Activated CD4-positive, alpha-beta memory T cell treated with anti-CD3 and anti-CD28 coated beads for 36 hours (primary cell): Measurements from ENCODE around the gene PLEKHA4. TPM values are rescaled to one million over a fixed set of nuclear protein-coding genes. Genes with fewer than 3 reads are reported as not detected.
A peak's percentile ranks its signal among the peaks of the same experiment; 100 is the strongest.
"Not testable (repeated sequence)": the region's sequence is repeated elsewhere in the genome, so short reads cannot be mapped to it uniquely, and the experiment has no call there.

Source experiments
- CTCF ChIA-PET: fragments of 350-600 bp; sonication (Branson Sonifier 250); formaldehyde crosslinking; loops from one replicate; lab custom pipeline; 2021; ENCODE audit warnings: antibody characterized with exemption, inconsistent platforms; lab: Charles Lee
- POLR2A ChIA-PET: fragments of 350-600 bp; sonication (Branson Sonifier 250); formaldehyde crosslinking; loops from one replicate; lab custom pipeline; 2021; ENCODE audit warnings: antibody characterized with exemption; lab: Charles Lee
- DNase-seq: peaks from one replicate; pipeline ENCODE4 v3.0.0-alpha.2; 2020
- H3K27ac Mint-ChIP-seq: one replicate; pipeline ENCODE4 v1.8.0; 2021; ENCODE audit warnings: mixed read lengths
- H3K27me3 Mint-ChIP-seq: one replicate; pipeline ENCODE4 v1.8.0; 2021; ENCODE audit warnings: mixed read lengths
- H3K36me3 Mint-ChIP-seq: one replicate; pipeline ENCODE4 v1.8.0; 2021; ENCODE audit warnings: mixed read lengths
- H3K4me1 Mint-ChIP-seq: one replicate; pipeline ENCODE4 v1.8.0; 2021; ENCODE audit warnings: low read depth, mixed read lengths
- H3K4me3 Mint-ChIP-seq: one replicate; pipeline ENCODE4 v1.8.0; 2021; ENCODE audit warnings: mild to moderate bottlenecking, mixed read lengths
- H3K9me3 Mint-ChIP-seq: one replicate; pipeline ENCODE4 v1.8.0; 2021; ENCODE audit warnings: mixed read lengths
- intact Hi-C: fragments of 100-400 bp; cut with micrococcal nuclease; formaldehyde crosslinking; loops from one replicate; pipeline ENCODE4 v1.15.1; 2023
- total RNA-seq, 2 experiments: library from RNA; stranded (reverse); gene quantifications; one replicate each; pipeline ENCODE4 v1.2.3, GENCODE V29; 2021

PLEKHA4 gene
- total RNA-seq, 2 experiments from 2014 or later = 10.5 to 11.0 TPM

GRCh38 chr19:48883726-48884125 lies 15.3 kb upstream of the PLEKHA4 start:
- no peak for DNase-seq
- no peak overlapping the region for H3K4me3 Mint-ChIP-seq
- intact Hi-C loops = no loop called here
- peaks cover 1% of the 10 kb centered on the region for H3K4me1 Mint-ChIP-seq
- CTCF ChIA-PET = no interaction called here
- H3K27ac Mint-ChIP-seq = no peak overlapping the region
- no peaks in the 10 kb centered on the region for H3K27me3 Mint-ChIP-seq
- no peaks in the 10 kb centered on the region for H3K9me3 Mint-ChIP-seq
- POLR2A ChIA-PET = no interaction called here
- peaks cover under 1% of the 10 kb centered on the region for H3K36me3 Mint-ChIP-seq

DNA sequence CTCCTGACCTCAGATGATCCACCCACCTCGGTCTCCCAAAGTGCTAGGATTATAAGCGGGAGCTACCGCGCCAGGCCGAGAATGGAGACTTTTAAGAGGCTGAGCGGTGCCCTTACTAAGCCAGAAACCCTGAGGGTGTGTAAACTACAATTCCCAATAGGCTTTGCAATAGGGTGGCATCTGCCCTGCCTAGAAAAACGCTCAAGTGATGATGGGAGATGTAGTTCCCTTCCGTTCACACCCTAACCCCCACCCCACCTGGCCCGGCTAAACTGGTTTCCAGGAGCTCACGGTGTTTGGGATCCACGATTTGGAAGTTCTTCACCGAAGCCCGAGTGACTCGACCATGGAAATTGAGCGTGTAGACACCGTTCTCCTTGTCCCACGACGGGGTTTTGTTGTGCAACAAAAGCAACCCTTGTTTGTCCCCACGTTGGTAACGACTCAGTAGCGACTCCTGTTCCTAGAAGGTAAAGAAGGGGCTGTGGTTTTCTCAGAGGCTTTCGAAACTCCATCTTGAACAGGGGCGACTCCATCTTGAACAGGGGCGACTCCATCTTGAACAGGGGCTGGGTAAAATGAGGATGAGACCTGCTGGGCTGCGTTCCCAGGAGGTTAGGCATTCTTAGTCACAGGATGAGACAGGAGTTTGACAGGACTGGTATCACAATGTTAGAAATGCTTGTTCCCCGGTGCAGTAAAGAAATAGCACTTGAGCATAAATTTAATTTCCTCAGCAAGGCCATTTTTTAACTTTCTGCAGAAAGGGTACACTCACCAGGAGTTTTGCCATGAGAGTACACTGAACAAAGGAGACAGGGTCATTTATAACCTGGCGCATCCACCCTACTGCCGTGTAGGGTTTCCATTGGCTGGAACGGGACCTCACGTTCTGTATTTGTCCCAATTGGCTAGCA lies 13.6 kb upstream of the PLEKHA4 start:
- Mint-ChIP-seq H3K9me3 (no peaks in the 10 kb centered on the region), H3K27ac (no peak overlapping the region), H3K4me3 (no peak overlapping the region), H3K4me1 (peaks cover 12% of the 10 kb centered on the region), H3K36me3 (peaks cover 9% of the 10 kb centered on the region), H3K27me3 (no peaks in the 10 kb centered on the region)
- intact Hi-C loops = no loop called here
- ChIA-PET CTCF (interaction anchor here (1.6 kb wide), 1 partner anchor 89 kb away, joined by 5 read pairs; no protein-coding TSS in a partner anchor), POLR2A (no interaction called here)
- DNase-seq = no peak

DNA sequence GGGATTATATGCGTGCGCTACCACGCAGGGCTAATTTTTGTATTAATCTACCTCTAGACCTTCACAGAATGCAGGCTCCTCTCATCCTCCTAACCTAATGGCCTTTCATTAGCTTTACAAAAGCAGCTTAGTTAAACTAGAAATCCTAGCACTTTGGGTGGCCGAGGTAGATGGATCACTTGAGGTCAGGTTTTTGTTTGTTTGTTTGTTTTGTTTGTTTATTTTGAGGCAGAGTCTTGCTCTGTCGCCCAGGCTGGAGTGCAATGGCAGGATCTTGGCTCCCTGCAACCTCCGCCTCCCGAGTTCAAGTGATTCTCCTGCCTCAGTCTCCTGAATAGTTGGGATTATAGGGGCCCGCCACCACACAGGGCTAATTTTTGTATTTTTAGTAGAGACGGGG lies 11.3 kb upstream of the PLEKHA4 start:
- CTCF ChIA-PET, H3K27ac Mint-ChIP-seq, H3K27me3 Mint-ChIP-seq, H3K4me3 Mint-ChIP-seq, DNase-seq, H3K9me3 Mint-ChIP-seq: not testable (repeated sequence)
- peaks cover 20% of the 10 kb centered on the region for H3K4me1 Mint-ChIP-seq
- POLR2A ChIA-PET = interaction anchor here (1.2 kb wide), 1 partner anchor 21 kb away, joined by 3 read pairs; the partner anchor contains the start of gene NUCB1
- intact Hi-C loops = loop anchor here (10.0 kb wide), 1 partner anchor 555 kb away; the partner anchor contains the start of gene EMP3
- peaks cover 28% of the 10 kb centered on the region for H3K36me3 Mint-ChIP-seq

GRCh38 chr19:48879025-48879637 lies 10.7 kb upstream of the PLEKHA4 start:
- no peak for DNase-seq
- Mint-ChIP-seq H3K4me1 (peaks cover 25% of the 10 kb centered on the region), H3K36me3 (peaks cover 34% of the 10 kb centered on the region), H3K27me3 (no peaks in the 10 kb centered on the region), H3K4me3 (no peak overlapping the region), H3K27ac (no peak overlapping the region), H3K9me3 (no peaks in the 10 kb centered on the region)
- CTCF ChIA-PET = interaction anchor here (1.6 kb wide), 1 partner anchor 37 kb away, joined by 3 read pairs; no protein-coding TSS in a partner anchor
- intact Hi-C loops = loop anchor here (10.0 kb wide), 1 partner anchor 554 kb away; the partner anchor contains the start of gene EMP3
- POLR2A ChIA-PET = interaction anchor here (1.2 kb wide), 1 partner anchor 21 kb away, joined by 3 read pairs; the partner anchor contains the start of gene NUCB1

DNA sequence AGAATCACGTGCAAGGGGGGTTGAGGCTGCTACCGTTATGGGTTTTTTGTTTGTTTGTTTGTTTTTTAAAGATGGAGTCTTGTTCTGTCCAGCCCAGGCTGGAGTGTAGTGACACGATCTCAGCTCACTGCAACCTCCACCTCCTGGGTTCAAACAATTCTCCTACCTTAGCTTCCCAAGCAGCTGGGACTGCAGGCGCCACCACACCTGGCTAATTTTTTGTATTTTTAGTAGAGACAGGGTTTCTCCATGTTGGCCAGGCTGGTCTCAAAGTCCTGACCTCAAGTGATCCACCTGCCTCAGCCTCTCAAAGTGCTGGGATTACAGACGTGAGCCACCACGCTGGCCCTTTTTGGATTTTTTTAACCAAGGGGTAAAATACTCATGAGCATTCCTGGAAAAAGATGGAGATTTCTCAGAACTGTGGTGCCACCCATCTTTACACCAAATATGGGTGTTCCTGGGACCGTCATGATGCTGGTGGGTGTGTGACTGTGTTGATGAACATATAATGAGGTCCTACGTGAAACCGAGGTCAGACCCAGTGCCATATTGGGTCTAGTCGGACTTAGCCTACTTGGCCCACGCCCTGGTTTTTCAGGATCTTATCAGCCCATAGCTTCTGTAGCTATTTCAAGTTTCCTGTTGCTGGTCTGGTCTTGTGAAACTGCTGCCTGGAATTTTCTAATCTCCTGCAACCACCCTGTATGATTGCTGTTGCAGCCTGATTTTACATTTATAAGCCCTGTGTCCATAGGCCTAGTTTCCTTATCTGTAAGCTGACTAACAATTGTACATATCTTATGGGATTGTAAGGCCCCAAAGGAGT lies 10.0 kb upstream of the PLEKHA4 start:
- intact Hi-C loops = loop anchor here (10.0 kb wide), 1 partner anchor 554 kb away; the partner anchor contains the start of gene EMP3
- peak; percentile 32 for DNase-seq
- H3K27ac Mint-ChIP-seq = peak overlapping the region; percentile 34

GRCh38 chr19:48877855-48878195 lies 9.4 kb upstream of the PLEKHA4 start:
- intact Hi-C loops = loop anchor here (10.0 kb wide), 1 partner anchor 553 kb away; the partner anchor contains the start of gene EMP3
- DNase-seq = no peak
- Mint-ChIP-seq H3K9me3 (no peaks in the 10 kb centered on the region), H3K4me3 (no peak overlapping the region), H3K36me3 (peaks cover 47% of the 10 kb centered on the region), H3K4me1 (peaks cover 35% of the 10 kb centered on the region), H3K27me3 (no peaks in the 10 kb centered on the region), H3K27ac (peak overlapping the region; percentile 34)
- ChIA-PET CTCF (interaction anchor here (1.0 to 1.6 kb wide), 2 partner anchors 35 to 93 kb away, joined by 3 read pairs; no protein-coding TSS in a partner anchor), POLR2A (interaction anchor here (2.7 kb wide), 1 partner anchor 93 kb away, joined by 7 read pairs; no protein-coding TSS in a partner anchor)

More for the DNA sequence above, 10.0 kb upstream of the PLEKHA4 start:
- Mint-ChIP-seq H3K9me3 (no peaks in the 10 kb centered on the region), H3K4me3 (no peak overlapping the region), H3K4me1 (peaks cover 33% of the 10 kb centered on the region), H3K36me3 (peaks cover 41% of the 10 kb centered on the region), H3K27me3 (no peaks in the 10 kb centered on the region)
- ChIA-PET POLR2A (interaction anchor here (1.2 kb wide), 1 partner anchor 22 kb away, joined by 3 read pairs; the partner anchor contains the start of gene NUCB1), CTCF (interaction anchor here (1.0 to 1.6 kb wide), 2 partner anchors 36 to 92 kb away, joined by 3 read pairs; no protein-coding TSS in a partner anchor)

DNA sequence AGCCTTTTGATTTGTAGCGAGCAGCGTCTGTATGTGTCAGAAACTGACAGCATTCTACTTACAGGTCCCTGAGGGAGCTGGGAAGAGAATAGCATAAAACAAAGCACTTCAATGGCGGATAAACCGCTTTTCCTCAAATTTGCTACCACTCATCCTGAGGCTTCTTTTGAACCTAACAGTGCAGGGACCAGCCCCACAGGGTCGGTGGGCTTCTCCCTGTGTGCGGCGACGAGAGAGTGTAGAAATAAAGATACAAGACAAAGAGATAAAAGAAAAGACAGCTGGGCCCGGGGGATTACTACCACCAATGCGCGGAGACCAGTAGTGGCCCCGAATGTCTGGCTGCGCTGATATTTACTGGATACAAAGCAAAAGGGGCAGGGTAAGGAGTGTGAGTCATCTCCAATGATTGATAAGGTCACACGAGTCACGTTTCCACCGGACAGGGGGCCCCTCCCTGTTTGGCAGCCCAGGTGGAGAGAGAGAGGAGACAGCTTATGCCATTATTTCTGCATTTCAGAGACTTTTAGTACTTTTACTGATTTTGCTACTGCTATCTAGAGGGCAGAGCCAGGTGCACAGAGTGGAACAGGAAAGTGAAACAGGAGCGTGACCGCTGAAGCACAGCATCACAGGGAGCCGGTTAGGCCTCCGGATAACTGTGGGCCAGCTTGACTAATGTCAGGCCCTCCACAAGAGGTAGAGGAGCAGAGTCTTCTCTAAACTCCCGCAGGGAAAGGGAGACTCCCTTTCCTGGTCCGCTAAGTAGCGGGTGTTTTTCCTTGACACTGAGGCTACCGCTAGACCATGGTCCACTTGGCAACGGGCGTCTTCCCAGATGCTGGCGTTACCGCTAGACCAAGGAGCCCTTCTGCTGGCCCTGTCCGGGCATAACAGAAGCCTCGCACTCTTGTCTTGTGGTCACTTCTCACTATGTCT lies 7.9 kb upstream of the PLEKHA4 start:
- peaks cover 54% of the 10 kb centered on the region for H3K36me3 Mint-ChIP-seq
- ChIA-PET CTCF (interaction anchor here (0.6 to 3.0 kb wide), 4 partner anchors 24 to 616 kb away, joined by 4 to 15 read pairs (median 6); partner anchors contain the start of genes GYS1, NUCB1 and RUVBL2), POLR2A (interaction anchor here (0.6 to 3.8 kb wide), 7 partner anchors 24 to 162 kb away, joined by 3 to 29 read pairs (median 5); partner anchors contain the start of genes BAX, FTL, NUCB1 and TULP2)
- intact Hi-C loops = loop anchor here (10.0 kb wide), 1 partner anchor 552 kb away; the partner anchor contains the start of gene EMP3
- DNase-seq = peak; percentile 76
- not testable (repeated sequence) for H3K27me3 Mint-ChIP-seq, H3K9me3 Mint-ChIP-seq
- H3K4me1 Mint-ChIP-seq = peaks cover 37% of the 10 kb centered on the region
- H3K4me3 Mint-ChIP-seq = peak overlapping the region; percentile 95
- peak overlapping the region; percentile 99 for H3K27ac Mint-ChIP-seq

- Mint-ChIP-seq H3K4me1 (peaks cover 37% of the 10 kb centered on the region), H3K4me3 (peak overlapping the region; percentile 95), H3K27ac (peak overlapping the region; percentile 99), H3K36me3 (peaks cover 54% of the 10 kb centered on the region), H3K27me3 (no peaks in the 10 kb centered on the region), H3K9me3 (no peaks in the 10 kb centered on the region)
- intact Hi-C loops = loop anchor here (1.0 to 10.0 kb wide), 4 partner anchors 26 to 550 kb away; partner anchors contain the start of genes BCAT2, EMP3, GYS1 and NUCB1
- ChIA-PET CTCF (interaction anchor here (0.6 to 3.0 kb wide), 5 partner anchors 25 to 147 kb away, joined by 3 to 15 read pairs (median 4); partner anchors contain the start of genes GYS1, NUCB1 and RUVBL2), POLR2A (interaction anchor here (0.7 to 3.8 kb wide), 9 partner anchors 26 to 625 kb away, joined by 3 to 29 read pairs (median 5); partner anchors contain the start of genes BAX, FTL, NUCB1 and TULP2)
- peak; percentile 52 for DNase-seq
Observed at GRCh38 chr19:48874303-48875135, 6.1 kb upstream of the PLEKHA4 start.
